ENCODE measurements around the gene PCED1A. TPM values are rescaled to one million over a fixed set of nuclear protein-coding genes. Genes with fewer than 3 reads are reported as not detected.

Gene PCED1A
- total and polyA plus RNA-seq, 2 donors (not counting 3 experiments of a cell fraction or from before 2014, with no cell fraction given): 20.1 to 32.0 TPM

DNA sequence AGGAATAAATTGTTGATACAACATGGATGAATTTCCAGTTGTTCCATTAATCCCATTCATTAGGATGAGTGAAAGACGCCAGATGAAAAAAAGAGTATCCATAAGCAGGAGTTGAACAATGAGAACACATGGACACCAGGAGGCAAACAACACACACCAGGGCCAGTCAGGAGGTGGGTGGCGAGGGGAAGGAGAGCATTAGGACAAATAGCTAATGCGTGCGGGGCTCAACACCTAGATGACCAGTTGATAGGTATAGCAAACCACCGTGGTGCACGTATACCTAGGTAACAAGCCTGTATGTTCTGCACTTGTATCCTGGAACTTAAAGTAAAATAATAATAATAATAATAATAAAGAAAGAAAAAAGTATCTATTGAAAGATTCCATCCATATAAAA, 11.1 kb downstream of the PCED1A start:
- Histone ChIP-seq H3K79me2 (ENCODE audit: control insufficient read depth, insufficient read depth, low read length) (no peaks in the 10 kb centered on the region), H3K27me3 (ENCODE audit: control insufficient read depth in 2 of 2, insufficient read depth in 2 of 2, low read length in 2 of 2) (peaks cover 3 to 33% of the 10 kb centered on the region in 2 experiments), H4K20me1 (replicated peaks; ENCODE audit: control insufficient read depth, extremely low read depth, insufficient read depth, low read length) (no peaks in the 10 kb centered on the region), H3K9ac (replicated peaks; ENCODE audit: extremely low read depth, insufficient read depth, low read length) (no peak overlapping the region), H3K4me3 (replicated peaks in 1 of 3; ENCODE audit: insufficient read depth in 1 of 3, low read depth in 1 of 3, low read length in 3 of 3) (no peak overlapping the region), H3K9me3 (replicated peaks; ENCODE audit: control insufficient read depth, insufficient read depth, low read length) (no peaks in the 10 kb centered on the region), H3K9me1 (replicated peaks; ENCODE audit: control insufficient read depth, extremely low read depth, insufficient read depth, low read length) (no peaks in the 10 kb centered on the region), H3K4me2 (ENCODE audit: insufficient read depth, low read length) (no peak overlapping the region), H3K36me3 (ENCODE audit: control insufficient read depth in 2 of 2, extremely low read depth in 1 of 2, insufficient read depth in 2 of 2, low read length in 2 of 2) (no peaks in the 10 kb centered on the region), H2AFZ (ENCODE audit: low read depth, low read length) (no peak overlapping the region), H3K27ac (ENCODE audit: insufficient read depth, low read depth, low read length) (no peak overlapping the region), H3K4me1 (ENCODE audit: control insufficient read depth, extremely low read depth, insufficient read depth, low read length) (peaks cover 6% of the 10 kb centered on the region)
- DNase-seq (ENCODE audit: low read depth, low spot score) (no peak), FAIRE-seq (no peak)
- TF ChIP-seq MYC (IDR thresholded peaks at IDR 0.05; ENCODE audit: low read depth, low read length): no peak
- no peak for TF ChIP-seq JUN (IDR thresholded peaks at IDR 0.05; ENCODE audit: borderline replicate concordance, insufficient read depth, insufficient read length, low read depth)
- TF ChIP-seq, protein P1, sequence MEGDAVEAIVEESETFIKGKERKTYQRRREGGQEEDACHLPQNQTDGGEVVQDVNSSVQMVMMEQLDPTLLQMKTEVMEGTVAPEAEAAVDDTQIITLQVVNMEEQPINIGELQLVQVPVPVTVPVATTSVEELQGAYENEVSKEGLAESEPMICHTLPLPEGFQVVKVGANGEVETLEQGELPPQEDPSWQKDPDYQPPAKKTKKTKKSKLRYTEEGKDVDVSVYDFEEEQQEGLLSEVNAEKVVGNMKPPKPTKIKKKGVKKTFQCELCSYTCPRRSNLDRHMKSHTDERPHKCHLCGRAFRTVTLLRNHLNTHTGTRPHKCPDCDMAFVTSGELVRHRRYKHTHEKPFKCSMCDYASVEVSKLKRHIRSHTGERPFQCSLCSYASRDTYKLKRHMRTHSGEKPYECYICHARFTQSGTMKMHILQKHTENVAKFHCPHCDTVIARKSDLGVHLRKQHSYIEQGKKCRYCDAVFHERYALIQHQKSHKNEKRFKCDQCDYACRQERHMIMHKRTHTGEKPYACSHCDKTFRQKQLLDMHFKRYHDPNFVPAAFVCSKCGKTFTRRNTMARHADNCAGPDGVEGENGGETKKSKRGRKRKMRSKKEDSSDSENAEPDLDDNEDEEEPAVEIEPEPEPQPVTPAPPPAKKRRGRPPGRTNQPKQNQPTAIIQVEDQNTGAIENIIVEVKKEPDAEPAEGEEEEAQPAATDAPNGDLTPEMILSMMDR (IDR thresholded peaks at IDR 0.05; ENCODE audit: extremely low read depth in 1 of 2, insufficient read depth in 1 of 2, low read depth in 1 of 2, low read length in 2 of 2): no peak
- no peak for TF ChIP-seq POLR2A (IDR thresholded peaks at IDR 0.05; ENCODE audit: low read depth, low read length)
- TF ChIP-seq, protein P2, sequence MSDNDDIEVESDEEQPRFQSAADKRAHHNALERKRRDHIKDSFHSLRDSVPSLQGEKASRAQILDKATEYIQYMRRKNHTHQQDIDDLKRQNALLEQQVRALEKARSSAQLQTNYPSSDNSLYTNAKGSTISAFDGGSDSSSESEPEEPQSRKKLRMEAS (IDR thresholded peaks at IDR 0.05; ENCODE audit: insufficient read depth, insufficient read length): no peak
- TF ChIP-seq EZH2 (IDR thresholded peaks at IDR 0.05; ENCODE audit: borderline replicate concordance, low read depth, low read length, severe bottlenecking): no peak
- no peak for TF ChIP-seq GATA2 (IDR thresholded peaks at IDR 0.05; ENCODE audit: insufficient read depth, insufficient read length, low read depth, low read length)
- TF ChIP-seq FOS (IDR thresholded peaks at IDR 0.05; ENCODE audit: borderline replicate concordance, insufficient read depth, low read length): no peak
- ChIA-PET POLR2A (no interaction called here), CTCF (interaction anchor here (1.0 kb wide), 1 partner anchor 9 kb away, joined by 4 read pairs; no protein-coding TSS in a partner anchor)
- no TSS peak for BruUV-seq (replicated peaks)
- dilution Hi-C loops (cut with MboI; ENCODE audit: extremely low pct_ligation_motif_present, low sequenced_read_pairs): no loop called here
- intact Hi-C loops (cut with micrococcal nuclease): no loop called here

All from endothelial cell of umbilical vein (primary cell).